ENCODE results near the gene TSKU. TPM values are rescaled to one million over a fixed set of nuclear protein-coding genes. Genes with fewer than 3 reads are reported as not detected.

TSKU gene, protein sequence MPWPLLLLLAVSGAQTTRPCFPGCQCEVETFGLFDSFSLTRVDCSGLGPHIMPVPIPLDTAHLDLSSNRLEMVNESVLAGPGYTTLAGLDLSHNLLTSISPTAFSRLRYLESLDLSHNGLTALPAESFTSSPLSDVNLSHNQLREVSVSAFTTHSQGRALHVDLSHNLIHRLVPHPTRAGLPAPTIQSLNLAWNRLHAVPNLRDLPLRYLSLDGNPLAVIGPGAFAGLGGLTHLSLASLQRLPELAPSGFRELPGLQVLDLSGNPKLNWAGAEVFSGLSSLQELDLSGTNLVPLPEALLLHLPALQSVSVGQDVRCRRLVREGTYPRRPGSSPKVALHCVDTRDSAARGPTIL
- 151 to 208 TPM (median 199 TPM) in 5 replicates for total RNA-seq (2022; extraction: Qiagen RNA extraction; ENCODE audit: low read depth)

DNA sequence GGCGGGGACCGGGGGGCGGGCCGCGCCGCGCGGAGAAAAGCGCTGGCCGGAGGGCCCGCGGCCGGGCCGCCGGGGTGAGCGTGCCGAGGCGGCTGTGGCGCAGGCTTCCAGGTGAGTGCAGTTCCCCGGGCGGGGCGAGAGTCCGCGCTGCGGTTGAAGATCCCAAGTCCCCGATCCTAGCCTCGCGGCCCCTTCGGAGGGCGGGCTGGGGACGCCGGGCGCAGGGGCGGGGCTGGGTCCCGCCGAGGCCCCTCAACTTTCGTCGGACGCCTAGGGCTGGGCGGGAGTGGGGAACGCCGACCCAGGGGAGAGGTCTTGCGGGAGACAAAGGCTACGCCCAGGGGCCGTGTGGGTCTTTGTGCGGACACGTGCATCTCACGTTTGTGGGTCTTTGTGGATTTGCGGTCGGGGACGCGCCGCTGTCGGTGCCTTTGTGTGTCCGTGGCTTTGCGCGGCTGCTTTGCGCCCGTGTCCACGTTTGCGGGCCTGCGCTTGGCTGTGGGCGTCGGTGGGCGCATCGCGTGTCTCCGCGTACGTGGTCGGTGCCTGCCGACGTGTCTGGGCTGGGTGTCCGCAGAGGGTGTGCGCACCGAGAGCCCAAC lies at the start of gene TSKU:
Gene TSKU (plus strand): TSS at position 63 of the 602 bp plus-strand sequence. CDS start 12,261 bp downstream, outside the sequence.

Other genes with a start within 250 kb of the TSKU start
- gene LRRC32, start 112.6 kb upstream of the TSKU start, total RNA-seq (2022; extraction: Qiagen RNA extraction; ENCODE audit: low read depth) = 0.09 to 0.30 TPM (median 0.15 TPM) in 5 replicates
- 15.4 to 21.2 TPM (median 19.4 TPM) in 5 replicates for gene ACER3, start 77.6 kb downstream of the TSKU start, total RNA-seq (2022; extraction: Qiagen RNA extraction; ENCODE audit: low read depth)

Measured in A549 treated with CpdA at 1 μM for 4 hours (cell line).